ENCODE measurements around the gene MUC2.

MUC2 gene

DNA sequence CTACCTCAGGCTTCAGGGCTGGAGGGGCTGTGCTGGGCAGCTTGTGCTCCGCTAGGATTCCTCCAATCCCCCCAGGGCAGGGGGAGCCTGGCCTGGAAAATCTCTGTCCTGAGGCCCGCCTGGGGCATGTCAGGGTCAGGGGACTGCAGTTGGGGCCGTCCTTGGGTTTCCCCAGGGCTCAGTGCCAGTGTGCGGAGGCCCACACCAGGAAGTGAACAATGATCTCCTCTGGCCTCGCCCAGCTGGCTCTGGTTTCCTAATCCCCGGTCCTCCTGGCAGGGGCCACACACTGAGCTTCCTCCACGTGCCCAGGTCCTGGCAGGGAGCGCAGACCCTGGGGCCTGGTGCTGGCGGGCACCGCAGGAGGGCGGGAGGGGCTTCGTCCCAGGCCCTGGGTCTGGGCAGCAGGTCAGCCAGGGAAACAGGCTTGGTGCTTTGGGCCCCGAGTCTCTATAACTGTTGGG lies 1.4 kb upstream of the MUC2 start:
- DNase-seq = no peak

DNA sequence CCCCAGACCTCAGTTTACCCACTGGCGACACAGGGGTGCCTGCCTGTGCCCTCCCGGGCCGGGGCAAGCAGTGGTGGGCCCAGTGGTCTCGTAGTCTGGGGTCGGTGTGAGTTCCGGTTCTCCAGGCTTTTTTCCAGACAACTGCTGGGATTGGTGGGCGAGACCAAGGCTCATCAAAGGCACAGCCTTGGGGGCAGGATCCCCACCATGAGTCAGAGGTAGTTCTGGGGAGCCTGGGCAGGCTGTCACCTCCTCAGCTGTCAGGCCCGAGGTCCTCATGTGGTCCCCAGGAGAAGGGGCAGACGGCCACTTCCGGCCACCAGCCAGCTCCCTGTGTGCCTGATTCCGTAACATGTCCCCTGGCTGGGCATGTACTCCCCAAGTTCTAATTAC lies 827 bp upstream of the MUC2 start:
- DNase-seq = no peak

GRCh38 chr11:1075341-1075911 lies 752 bp downstream of the MUC2 start:
- DNase-seq = no peak

GRCh38 chr11:1076061-1076665 lies 1.5 kb downstream of the MUC2 start:
- no peak for DNase-seq

DNA sequence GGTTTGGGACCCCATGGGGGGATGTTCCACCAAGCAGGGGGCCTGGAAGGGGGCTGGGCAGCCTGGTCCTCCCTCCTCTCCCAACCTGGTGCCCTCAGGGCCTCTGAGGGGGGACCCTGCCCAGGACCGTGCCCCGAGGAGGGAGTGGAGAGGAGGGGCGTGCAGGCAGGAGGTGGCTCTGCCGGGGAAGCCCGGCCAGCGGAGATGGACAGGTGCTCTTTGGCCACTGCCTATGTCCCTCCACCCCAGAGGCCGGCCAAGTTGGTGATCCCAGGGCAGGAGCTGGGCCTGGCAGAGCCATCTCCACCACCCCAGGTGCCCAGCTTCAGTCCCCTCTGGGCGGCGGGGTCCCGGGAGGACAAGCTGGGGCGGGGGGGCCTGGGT lies 2.4 kb downstream of the MUC2 start:
- no peak for DNase-seq

- DNase-seq = no peak
These were observed 2.9 kb downstream of the MUC2 start for GRCh38 chr11:1077417-1078119.

- no peak for DNase-seq
These were observed 3.5 kb downstream of the MUC2 start for GRCh38 chr11:1078191-1078601.

- no peak for DNase-seq
These were observed 7.1 kb downstream of the MUC2 start for GRCh38 chr11:1081601-1082311.

DNA sequence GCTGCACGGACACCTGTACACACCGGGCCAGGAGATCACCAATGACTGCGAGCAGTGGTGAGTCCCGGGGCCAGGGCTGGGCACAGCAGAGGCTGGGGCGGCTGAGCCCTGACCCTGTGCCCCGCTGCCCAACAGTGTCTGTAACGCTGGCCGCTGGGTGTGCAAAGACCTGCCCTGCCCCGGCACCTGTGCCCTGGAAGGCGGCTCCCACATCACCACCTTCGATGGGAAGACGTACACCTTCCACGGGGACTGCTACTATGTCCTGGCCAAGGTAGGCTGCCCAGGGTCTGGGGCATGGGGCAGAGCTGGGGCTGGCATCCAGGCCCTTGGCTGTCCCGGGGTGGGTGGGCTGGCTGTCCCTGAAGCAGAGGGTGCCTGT lies 7.7 kb downstream of the MUC2 start:
- no peak for DNase-seq

DNA sequence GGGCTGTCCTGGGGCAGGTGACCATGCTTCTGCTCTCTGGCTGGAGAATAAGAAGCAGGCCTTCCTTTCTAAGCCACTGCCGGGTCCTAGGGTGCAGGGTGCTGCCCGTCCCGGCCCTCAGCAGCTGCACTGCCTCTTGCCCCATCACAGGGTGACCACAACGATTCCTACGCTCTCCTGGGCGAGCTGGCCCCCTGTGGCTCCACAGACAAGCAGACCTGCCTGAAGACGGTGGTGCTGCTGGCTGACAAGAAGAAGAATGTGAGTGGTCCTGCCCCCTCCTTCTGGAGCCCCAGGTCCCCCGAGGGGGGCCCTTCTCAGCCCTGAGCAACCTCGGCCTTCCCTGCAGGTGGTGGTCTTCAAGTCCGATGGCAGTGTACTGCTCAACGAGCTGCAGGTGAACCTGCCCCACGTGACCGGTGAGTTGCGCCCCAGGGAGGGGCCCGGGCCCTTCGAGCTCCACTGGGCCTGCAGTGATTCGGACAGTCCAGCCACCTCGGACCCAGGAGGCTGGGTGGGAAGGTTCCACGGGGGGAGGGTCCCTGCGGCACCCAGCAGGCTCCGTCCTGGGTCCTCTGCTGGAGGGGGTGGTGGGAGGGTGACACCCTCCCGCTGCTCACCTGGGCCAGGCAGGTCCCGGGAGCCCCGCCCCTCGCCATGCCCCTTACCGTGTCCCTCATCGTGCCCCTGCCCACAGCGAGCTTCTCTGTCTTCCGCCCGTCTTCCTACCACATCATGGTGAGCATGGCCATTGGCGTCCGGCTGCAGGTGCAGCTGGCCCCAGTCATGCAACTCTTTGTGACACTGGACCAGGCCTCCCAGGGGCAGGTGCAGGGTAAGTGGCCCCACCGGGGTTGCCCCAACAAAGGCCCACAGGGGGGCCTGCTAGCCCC lies 8.3 kb downstream of the MUC2 start:
- DNase-seq = no peak

- no peak for DNase-seq
These were observed 9.2 kb downstream of the MUC2 start for GRCh38 chr11:1083621-1084551.

DNA sequence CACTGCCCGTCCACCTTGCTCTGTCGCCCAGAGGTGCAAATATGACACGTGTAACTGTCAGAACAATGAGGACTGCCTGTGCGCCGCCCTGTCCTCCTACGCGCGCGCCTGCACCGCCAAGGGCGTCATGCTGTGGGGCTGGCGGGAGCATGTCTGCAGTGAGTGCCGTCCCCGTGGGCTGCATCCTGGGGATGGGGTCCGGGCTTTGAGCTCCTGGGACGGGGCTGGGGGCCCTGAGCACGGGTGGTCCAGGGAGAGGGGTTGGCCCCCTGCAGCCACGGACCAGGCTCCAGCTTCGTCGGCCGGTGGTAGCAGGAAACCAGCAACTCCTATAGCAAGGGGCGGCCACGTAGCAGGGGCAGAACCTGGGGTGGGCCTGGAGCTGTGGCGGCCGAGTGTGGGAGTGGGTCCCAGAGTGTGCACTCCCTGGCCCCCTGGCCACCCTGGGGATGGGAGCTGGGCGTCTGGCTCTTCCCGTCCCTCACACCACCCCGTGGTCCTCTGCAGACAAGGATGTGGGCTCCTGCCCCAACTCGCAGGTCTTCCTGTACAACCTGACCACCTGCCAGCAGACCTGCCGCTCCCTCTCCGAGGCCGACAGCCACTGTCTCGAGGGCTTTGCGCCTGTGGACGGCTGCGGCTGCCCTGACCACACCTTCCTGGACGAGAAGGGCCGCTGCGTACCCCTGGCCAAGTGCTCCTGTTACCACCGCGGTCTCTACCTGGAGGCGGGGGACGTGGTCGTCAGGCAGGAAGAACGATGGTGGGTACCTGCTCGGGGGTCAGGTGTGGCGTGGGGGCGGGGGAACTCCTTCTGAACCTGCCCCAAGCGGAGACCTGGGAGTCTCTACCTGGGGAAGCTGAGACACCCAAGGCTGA lies 10.1 kb downstream of the MUC2 start:
- DNase-seq = no peak

GRCh38 chr11:1085440-1086170 lies 10.9 kb downstream of the MUC2 start:
- DNase-seq = no peak

- no peak for DNase-seq
These were observed 11.8 kb downstream of the MUC2 start for GRCh38 chr11:1086171-1087102.

GRCh38 chr11:1087279-1087960 lies 12.7 kb downstream of the MUC2 start:
- no peak for DNase-seq

GRCh38 chr11:1087961-1088926 lies 13.6 kb downstream of the MUC2 start:
- no peak for DNase-seq

Measured in NCI-H446 (cell line).